Left ventricle myocardium inferior (tissue), 1 donor: ENCODE data around the gene ATP11B. TPM values are rescaled to one million over a fixed set of nuclear protein-coding genes. Genes with fewer than 3 reads are reported as not detected.

Experiments
- DNase-seq: peaks from one replicate; pipeline ENCODE4 v3.0.0-alpha.2; 2020
- H3K27ac ChIP-seq: fragments of 200-600 bp; replicated peaks from 2 replicates; pipeline ENCODE4 v1.8.0; 2021
- H3K27me3 ChIP-seq: fragments of 200-600 bp; 2 replicates; pipeline ENCODE4 v1.8.0; 2021; ENCODE audit warnings: low read depth
- H3K36me3 ChIP-seq: fragments of 200-600 bp; 2 replicates; pipeline ENCODE4 v1.8.0; 2021
- H3K4me1 ChIP-seq: fragments of 200-600 bp; 2 replicates; pipeline ENCODE4 v1.8.0; 2021
- H3K4me3 ChIP-seq: fragments of 200-600 bp; 2 replicates; pipeline ENCODE4 v1.8.0; 2021; ENCODE audit warnings: mild to moderate bottlenecking, moderate library complexity
- H3K9me3 ChIP-seq: fragments of 200-600 bp; replicated peaks from 2 replicates; pipeline ENCODE4 v1.8.0; 2021
- intact Hi-C: fragments of 100-400 bp; cut with micrococcal nuclease; formaldehyde crosslinking; loops from one replicate; pipeline ENCODE4 v1.11.0; 2022
- total RNA-seq: library from RNA; stranded (reverse); fragmentation: NEBNext Ultra II Directional; extraction: Animal tissue kit (Norgen Biotek cat#: 25700); gene quantifications from one replicate; pipeline ENCODE4 v1.2.1, GENCODE V29; 2021
- TF ChIP-seq, protein P1 (sequence below): fragments of 200-600 bp; IDR thresholded peaks from 2 replicates; pipeline ENCODE4 v1.8.0; 2021; ENCODE audit warnings: antibody characterized with exemption, mild to moderate bottlenecking, borderline replicate concordance
- donor health status: DM: no; HTN: yes; CAD: no; lungs with severe emphysema.

Gene ATP11B
- total RNA-seq, 1 donor from 2014 or later: 32.4 TPM

DNA sequence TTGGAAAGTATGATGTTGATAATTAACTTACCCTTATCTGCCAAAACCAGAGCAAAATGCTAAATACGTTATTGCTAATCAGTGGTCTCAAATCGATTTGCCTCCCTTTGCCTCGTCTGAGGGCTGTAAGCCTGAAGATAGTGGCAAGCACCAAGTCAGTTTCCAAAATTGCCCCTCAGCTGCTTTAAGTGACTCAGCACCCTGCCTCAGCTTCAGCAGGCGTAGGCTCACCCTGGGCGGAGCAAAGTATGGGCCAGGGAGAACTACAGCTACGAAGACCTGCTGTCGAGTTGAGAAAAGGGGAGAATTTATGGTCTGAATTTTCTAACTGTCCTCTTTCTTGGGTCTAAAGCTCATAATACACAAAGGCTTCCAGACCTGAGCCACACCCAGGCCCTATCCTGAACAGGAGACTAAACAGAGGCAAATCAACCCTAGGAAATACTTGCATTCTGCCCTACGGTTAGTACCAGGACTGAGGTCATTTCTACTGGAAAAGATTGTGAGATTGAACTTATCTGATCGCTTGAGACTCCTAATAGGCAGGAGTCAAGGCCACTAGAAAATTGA is 127.3 kb downstream of the ATP11B start:
- H3K27ac ChIP-seq: no peak overlapping the region
- H3K4me1 ChIP-seq: peaks cover 28% of the 10 kb centered on the region
- TF ChIP-seq, protein P1, sequence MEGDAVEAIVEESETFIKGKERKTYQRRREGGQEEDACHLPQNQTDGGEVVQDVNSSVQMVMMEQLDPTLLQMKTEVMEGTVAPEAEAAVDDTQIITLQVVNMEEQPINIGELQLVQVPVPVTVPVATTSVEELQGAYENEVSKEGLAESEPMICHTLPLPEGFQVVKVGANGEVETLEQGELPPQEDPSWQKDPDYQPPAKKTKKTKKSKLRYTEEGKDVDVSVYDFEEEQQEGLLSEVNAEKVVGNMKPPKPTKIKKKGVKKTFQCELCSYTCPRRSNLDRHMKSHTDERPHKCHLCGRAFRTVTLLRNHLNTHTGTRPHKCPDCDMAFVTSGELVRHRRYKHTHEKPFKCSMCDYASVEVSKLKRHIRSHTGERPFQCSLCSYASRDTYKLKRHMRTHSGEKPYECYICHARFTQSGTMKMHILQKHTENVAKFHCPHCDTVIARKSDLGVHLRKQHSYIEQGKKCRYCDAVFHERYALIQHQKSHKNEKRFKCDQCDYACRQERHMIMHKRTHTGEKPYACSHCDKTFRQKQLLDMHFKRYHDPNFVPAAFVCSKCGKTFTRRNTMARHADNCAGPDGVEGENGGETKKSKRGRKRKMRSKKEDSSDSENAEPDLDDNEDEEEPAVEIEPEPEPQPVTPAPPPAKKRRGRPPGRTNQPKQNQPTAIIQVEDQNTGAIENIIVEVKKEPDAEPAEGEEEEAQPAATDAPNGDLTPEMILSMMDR: no peak
- no peaks in the 10 kb centered on the region for H3K9me3 ChIP-seq
- H3K27me3 ChIP-seq: no peaks in the 10 kb centered on the region
- intact Hi-C loops: no loop called here
- H3K36me3 ChIP-seq: peaks cover 6% of the 10 kb centered on the region
- no peak for DNase-seq
- H3K4me3 ChIP-seq: no peak overlapping the region

DNA sequence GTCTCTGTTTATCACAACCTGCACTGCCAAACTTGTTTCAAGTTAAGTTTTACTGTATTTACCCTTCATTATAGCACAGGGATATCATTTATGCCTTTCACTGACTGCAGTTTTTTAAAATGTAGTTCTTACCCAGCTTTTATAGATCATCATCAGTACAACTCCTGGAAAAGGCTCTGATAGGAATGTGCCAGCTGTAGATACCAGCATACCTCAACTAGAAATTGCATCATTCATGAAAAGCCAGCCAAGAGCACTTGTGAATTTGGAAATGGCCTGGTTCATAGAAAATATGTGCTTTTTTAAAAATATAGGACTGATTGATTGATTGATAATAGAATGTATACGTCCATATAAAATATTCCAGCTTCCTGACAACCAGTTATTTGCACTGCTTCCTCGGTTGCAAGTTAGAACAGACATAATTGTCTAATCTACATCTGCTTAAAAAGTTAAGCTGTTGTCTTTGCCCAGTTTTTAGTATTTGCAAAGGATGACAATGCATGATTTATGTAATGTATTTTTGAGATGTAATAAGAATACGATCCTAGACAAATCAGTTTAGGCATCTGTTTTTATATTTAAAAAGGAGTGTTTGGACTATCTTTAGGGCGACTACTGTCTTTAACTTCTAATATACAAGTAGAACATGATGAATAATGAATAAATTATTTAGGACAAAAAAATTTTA is 128.5 kb downstream of the ATP11B start:
- Histone ChIP-seq H3K4me3 (no peak overlapping the region), H3K36me3 (peaks cover 6% of the 10 kb centered on the region), H3K27ac (no peak overlapping the region), H3K4me1 (peaks cover 32% of the 10 kb centered on the region), H3K27me3 (no peaks in the 10 kb centered on the region), H3K9me3 (no peaks in the 10 kb centered on the region)
- no peak for DNase-seq
- intact Hi-C loops: no loop called here
- TF ChIP-seq, protein P1: no peak

DNA sequence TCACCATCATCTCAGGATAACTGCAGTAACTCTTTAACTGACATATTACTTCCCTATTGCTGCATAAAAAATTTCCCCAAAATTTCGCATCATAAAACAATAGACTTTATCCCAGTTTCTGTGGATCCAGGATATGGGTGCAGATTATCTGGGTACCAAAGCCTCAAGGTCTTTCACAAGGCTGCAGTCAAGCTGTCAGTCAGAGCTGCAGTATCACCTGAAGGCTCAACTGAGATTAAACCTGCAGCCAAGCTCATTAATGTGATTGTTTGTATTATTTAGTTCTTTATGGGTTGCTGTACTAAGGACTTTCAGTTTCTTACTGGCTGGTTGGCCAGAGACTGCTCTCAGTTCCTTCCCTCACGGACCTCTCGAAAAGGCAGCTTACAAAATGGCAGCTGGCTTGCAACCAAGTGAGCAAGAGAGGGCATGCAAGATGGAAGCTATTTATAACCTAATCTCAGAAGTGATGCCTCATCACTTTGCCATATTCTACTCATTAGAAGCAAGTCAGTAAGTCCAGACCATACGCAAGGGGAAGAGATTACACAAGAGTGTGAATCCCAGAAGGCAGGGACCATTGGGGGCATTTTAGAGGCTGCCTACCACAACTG is 132.1 kb downstream of the ATP11B start:
- intact Hi-C loops: no loop called here
- Histone ChIP-seq H3K36me3 (no peaks in the 10 kb centered on the region), H3K27ac (peak overlapping the region; percentile 60), H3K27me3 (no peaks in the 10 kb centered on the region), H3K4me3 (no peak overlapping the region), H3K9me3 (no peaks in the 10 kb centered on the region), H3K4me1 (peaks cover 29% of the 10 kb centered on the region)
- DNase-seq: peak; percentile 36
- TF ChIP-seq, protein P1: no peak

DNA sequence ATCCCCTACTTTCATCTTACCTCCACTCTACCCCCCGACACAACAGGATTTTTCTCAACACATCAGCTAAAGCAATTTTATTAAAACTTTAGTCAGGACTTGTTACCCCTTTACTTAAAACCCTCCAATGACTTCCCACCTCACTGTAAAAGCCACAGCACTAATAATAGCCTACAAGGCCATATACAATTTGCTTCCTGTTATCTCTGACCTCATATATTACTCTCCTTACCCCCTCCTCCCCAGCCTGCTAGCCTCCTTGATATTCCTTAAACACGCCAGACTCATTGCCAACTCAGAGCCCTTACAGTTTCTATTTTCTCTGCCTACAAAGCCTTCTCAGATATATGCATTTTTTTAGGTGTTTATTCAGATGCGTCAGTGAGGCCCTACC is 132.6 kb downstream of the ATP11B start:
- H3K4me3 ChIP-seq: no peak overlapping the region
- DNase-seq: no peak
- H3K4me1 ChIP-seq: peaks cover 26% of the 10 kb centered on the region
- intact Hi-C loops: no loop called here
- peak overlapping the region; percentile 60 for H3K27ac ChIP-seq
- H3K36me3 ChIP-seq: no peaks in the 10 kb centered on the region
- TF ChIP-seq, protein P1: no peak
- H3K9me3 ChIP-seq: no peaks in the 10 kb centered on the region
- H3K27me3 ChIP-seq: no peaks in the 10 kb centered on the region

DNA sequence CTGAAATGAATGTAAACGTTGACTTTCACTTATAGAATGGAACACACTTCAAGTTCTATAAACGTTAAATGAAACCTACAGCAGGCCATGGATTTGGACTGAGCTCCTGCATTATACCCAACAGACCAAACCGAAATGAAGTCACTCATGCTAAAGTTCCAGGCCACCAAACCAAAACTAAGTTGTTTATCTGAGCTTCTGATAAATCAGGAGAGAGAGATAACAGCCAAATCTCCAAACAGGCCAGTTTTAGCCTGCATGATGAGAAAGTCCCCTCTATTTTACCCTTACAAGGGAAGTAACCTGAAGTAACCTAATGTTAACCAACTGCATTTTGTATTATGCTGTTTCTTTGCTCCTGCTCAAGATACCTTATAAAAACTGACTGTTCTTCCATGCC is 142.5 kb downstream of the ATP11B start:
- Histone ChIP-seq H3K27ac (no peak overlapping the region), H3K9me3 (peaks cover 21% of the 10 kb centered on the region), H3K27me3 (no peaks in the 10 kb centered on the region), H3K4me3 (no peak overlapping the region), H3K36me3 (peaks cover 10% of the 10 kb centered on the region), H3K4me1 (peaks cover 11% of the 10 kb centered on the region)
- TF ChIP-seq, protein P1: no peak
- intact Hi-C loops: no loop called here
- no peak for DNase-seq
